Measurements from ENCODE around the gene UPK3B. TPM values are rescaled to one million over a fixed set of nuclear protein-coding genes. Genes with fewer than 3 reads are reported as not detected.
"Not testable (repeated sequence)": the region's sequence is repeated elsewhere in the genome, so short reads cannot be mapped to it uniquely, and the experiment has no call there.

The UPK3B gene
- total RNA-seq, 1 donor from 2014 or later: 0.54 TPM

DNA sequence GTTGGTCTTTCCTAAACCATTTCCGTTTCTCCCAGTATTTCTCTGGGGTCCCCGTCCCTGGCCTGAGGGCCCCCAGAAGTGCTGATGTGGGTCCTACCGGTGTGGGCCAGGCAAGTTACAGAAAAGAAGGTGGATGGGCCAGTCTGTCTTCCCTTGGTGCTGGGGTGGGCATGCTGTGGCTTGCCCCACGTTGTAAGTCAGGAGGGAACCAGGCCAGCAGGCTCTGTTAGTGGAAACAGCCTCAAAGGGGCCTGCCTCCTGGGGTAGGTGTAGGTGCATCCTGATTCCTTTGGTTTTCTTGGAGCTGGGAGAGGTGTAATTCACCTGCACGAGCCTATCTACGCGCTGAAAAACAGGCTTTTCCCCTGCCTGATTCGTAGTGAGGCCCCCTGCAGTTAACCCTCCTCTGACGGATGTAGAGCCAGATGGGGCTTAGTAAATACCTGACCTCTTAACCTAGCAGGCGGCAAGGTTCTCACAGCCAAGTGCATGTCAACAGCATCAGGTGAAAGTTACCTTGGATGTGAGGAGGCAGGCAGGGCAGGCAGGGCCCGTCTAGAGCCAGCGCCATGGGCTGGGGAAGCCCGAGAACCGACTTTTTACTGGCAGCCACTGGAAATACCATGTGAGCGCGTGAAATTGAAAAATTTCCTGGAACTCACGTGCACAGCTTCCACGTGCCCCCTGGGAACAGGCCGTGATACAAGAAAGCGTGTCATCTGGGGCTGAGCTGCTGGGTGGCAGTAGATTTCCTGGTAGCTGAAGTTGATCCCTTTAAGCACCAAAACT is 24.3 kb upstream of the UPK3B start:
- ATAC-seq: peak; percentile 66
- DNase-seq (ENCODE audit: missing footprints); intact Hi-C loops (cut with DNase I): not testable (repeated sequence)

DNA sequence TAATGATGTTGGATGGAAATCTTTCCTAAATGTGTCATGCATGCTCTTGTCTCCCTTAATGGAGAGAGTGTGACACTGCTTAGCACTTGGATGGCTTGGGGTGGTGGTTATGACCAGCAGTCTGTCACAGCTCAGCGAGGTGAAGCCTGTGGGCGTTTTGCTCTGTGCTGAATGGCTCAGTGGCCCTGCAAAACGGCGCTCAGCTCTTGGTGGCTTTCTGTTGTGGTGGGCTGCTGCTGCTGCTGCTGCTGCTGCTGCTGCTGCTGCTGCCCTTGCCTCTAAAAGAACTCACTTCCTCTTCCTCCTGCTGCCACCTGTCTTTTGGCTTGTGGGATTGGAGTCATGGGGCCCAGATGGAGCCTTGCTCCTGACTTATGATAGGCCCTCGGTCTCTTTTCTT is 23.7 kb upstream of the UPK3B start:
- DNase-seq (ENCODE audit: missing footprints); intact Hi-C loops (cut with DNase I); ATAC-seq: not testable (repeated sequence)

DNA sequence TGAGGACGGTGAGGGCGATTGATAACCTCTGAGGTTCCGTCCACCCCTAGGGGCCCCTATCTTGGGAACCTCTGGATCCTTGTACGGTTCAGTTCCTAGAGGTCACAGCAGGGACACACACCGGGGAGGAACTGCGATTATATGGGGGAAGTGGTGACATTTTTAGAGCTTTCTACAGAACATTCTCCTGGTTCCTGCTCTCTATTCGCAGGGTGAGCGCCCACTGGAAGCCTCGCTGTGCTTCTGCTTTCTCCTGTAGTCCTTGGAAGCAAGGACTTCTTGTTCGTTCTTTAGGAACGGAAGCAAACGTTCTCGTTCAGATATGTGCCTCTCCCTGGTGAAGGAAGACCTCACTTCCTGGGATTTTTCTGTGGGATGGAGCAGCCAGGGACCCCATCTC is 22.4 kb upstream of the UPK3B start:
- intact Hi-C loops (cut with DNase I); DNase-seq (ENCODE audit: missing footprints): not testable (repeated sequence)
- ATAC-seq: peak; percentile 29

DNA sequence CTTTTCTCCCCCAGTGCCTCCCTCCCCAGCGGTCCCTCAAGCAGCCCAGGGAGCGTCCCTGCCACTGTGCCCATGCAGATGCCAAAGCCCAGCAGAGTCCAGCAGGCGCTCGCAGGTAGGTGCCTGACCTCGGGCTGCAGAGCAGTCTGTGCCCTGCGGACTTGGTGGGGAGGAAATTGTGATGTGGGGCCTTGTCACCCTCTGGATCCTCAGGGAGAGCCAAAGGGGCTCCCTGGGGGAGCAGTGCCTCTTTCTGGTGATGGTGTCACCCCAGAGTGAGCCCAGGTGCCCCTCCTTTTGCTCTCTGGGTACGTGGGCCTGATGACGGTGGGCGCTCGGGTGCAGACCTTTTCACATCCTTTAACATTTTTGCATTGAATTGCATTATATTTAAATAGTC is 18.2 kb upstream of the UPK3B start:
- DNase-seq (ENCODE audit: missing footprints); ATAC-seq: not testable (repeated sequence)
- intact Hi-C loops (cut with DNase I): loop anchor here (10.0 kb wide), 1 partner anchor 503 kb away; no protein-coding TSS in a partner anchor

DNA sequence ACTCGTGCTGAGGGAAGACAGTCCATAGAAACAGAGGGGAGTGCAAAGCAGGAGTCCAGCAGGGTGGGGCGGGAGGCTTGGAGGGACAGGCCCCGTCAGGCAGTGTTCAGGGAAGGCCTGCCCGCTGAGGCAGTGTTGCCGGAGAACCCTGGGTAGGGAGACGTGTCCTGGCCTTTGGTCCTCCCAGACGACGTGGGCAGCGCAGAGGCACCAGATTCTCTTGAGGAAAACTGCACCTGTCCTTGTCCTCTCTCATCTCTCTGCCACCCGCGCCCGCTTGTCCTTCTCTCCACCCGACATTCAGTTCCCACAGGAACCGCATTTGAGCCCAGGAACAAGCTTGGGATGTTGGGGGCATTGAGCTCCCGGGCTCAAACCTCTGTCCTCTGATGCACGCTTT is 14.6 kb upstream of the UPK3B start:
- intact Hi-C loops (cut with DNase I): loop anchor here (10.0 kb wide), 1 partner anchor 499 kb away; no protein-coding TSS in a partner anchor
- ATAC-seq: not testable (repeated sequence)
- DNase-seq (ENCODE audit: missing footprints): peak; percentile 60

DNA sequence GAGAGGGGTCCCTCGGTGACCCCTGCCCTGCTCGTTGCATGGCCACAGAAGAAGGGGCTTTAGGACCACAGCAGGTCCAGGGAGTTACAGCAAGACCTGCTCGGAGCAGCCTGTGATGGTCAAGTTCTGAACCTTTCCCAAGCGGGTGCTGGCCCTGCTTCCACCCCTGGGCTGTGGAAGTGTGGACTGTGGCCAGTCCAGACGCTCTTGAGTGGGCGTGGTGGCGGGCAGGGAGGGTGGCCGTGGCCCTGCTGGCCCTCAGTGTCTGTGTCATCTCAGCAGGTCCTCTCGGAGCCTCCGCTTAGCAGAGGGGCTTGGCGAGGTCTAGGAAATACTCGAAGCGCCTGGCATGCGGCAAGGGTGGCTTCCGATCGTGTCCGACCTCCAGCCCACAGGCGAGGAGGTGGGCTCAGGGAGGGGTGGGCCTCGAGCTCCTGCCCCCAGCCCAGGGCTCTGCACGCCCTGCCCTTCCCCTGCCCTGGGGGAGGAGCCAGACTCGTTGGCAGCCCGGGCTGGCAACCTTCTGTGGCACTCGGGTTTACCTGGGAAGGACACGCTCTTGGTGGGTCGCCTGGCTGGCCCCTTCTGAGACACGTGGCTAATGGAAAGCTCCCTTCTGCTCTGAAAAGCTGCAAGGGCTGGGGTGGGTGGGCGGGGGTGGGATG is 12.3 kb upstream of the UPK3B start:
- intact Hi-C loops (cut with DNase I): loop anchor here (10.0 kb wide), 1 partner anchor 497 kb away; no protein-coding TSS in a partner anchor
- not testable (repeated sequence) for ATAC-seq; DNase-seq (ENCODE audit: missing footprints)

DNA sequence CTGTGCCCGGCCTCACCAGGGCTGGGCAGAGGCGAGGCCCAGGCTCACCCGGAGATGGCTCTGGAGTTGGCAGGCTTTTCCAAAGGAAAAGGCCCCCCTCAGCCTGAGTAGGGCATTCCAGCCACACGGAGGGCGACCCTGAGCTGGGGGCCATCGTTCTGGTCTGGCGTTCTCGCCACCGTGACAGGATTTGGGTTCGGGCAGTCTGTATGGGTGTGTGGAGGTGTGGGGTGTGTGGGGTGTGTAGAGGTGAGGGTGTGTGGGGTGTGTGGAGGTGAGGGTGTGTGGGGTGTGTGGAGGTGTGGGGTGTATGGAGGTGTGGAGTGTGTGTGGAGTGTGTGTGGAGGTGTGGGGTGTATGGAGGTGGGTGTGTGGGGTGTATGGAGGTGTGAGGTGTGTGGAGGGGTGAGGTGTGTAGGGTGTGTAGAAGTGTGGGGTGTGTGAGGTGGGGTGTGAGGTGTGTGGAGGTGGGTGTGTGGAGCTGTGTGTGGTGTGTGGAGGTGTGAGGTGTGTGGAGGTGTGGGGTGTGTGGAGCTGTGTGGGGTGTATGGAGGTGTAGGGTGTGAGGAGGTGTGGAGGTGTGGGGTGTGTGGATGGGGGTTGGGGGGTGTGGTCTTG is 11.7 kb upstream of the UPK3B start:
- not testable (repeated sequence) for ATAC-seq; DNase-seq (ENCODE audit: missing footprints)
- intact Hi-C loops (cut with DNase I): loop anchor here (10.0 kb wide), 1 partner anchor 496 kb away; no protein-coding TSS in a partner anchor

DNA sequence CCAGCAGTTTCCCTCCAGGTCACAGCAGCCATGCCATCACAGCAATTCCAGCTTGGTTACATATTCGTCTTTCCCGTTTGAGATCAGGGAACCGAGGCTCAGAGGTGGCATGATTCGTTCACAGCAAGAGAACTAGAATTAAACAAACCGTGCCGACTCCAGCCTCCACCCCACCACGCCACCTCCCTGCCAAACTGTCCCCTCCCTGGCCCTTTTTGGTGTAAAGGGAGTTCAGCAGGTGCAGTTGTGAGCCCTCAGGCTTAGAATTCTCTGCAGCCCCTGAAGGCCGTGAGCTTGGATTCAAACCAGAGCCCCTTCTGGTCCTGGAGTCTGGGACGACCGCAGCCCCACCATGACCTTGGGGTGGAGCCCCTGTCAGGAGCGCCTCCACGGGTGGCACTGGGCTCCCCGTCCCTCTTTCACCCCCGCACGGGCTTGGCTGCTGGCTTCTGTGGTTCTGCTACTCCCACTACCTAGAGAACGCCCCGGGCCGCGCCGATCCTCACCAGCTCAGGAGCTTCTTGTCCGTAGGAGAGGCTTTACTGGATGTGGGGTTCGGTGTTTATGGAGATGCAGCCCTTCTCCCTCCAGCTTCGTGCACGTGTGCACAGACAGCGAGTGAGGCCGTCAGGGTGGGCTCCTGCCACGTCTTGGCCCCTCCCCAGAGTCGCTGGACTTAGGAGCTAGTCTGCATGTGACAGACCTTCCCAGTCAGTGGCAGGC is 11.0 kb upstream of the UPK3B start:
- not testable (repeated sequence) for DNase-seq (ENCODE audit: missing footprints); ATAC-seq
- intact Hi-C loops (cut with DNase I): loop anchor here (10.0 kb wide), 1 partner anchor 495 kb away; no protein-coding TSS in a partner anchor

DNA sequence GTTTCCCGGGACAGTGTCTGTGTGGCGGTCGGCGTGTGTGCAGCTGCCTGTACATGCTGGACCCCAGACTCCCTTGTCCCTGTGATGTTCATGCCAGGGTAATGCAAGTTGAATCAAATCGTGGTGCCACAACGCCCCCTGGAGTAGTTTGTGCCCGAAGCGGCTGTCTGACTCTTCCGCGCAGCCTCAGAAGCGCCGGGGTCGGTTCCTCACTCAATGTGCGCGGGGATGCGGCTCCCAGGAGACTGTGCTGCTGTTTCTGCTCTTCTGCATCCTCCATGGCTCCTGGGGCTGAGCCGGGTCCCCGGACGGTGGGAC is 10.5 kb upstream of the UPK3B start:
- intact Hi-C loops (cut with DNase I): loop anchor here (10.0 kb wide), 1 partner anchor 495 kb away; no protein-coding TSS in a partner anchor
- ATAC-seq: peak; percentile 36
- DNase-seq (ENCODE audit: missing footprints): not testable (repeated sequence)

DNA sequence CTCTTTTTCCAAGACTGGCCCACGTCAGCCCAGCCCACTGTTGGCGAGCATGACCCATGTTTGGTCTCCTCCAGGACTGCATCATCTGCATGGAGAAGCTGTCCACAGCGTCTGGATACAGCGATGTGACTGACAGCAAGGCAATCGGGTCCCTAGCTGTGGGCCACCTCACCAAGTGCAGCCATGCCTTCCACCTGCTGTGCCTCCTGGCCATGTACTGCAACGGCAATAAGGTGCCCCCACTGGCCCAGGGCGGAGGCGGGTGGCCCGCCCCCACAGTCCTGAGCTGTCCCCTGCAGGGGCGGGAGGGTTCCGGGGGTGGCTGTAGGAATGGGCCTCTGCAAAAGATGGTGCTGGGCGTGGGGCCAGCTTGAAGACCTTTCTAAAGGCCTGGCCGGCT is 8.1 kb upstream of the UPK3B start:
- DNase-seq (ENCODE audit: missing footprints); ATAC-seq; intact Hi-C loops (cut with DNase I): not testable (repeated sequence)

DNA sequence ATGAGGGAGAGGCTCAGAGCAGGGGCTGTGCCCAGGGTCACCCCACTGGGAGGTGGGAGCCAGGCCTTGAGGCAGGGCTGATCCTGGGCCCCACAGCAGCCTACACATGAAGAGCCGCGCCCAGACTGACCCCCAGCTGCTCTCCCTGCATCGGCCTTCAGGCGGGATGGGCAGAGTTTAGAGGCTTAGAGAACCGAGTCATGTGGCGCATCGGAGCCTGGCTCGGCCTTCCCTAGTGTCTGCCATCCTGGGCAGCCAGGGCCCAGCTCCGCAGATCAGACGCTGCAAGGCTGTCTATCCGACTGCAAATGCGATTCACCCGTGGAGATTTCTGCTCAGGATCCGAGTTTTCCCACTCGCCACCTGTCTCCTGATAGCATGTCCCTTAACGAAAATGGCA is 7.5 kb upstream of the UPK3B start:
- intact Hi-C loops (cut with DNase I): not testable (repeated sequence)

DNA sequence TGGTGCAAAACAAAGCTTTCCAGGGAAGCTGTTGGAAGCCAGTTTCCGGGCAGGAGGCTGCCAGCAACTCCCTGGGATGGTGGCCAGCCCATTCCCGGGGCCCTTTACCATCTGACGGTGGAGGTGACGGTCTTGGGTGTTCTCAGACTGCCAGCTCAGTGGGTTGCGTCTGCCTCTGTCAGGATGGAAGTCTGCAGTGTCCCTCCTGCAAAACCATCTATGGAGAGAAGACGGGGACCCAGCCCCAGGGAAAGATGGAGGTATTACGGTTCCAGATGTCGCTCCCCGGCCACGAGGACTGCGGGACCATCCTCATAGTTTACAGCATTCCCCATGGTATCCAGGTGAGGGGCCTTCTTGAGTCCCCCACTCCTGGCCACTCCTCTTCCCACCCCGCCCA is 7.1 kb upstream of the UPK3B start:
- intact Hi-C loops (cut with DNase I); DNase-seq (ENCODE audit: missing footprints); ATAC-seq: not testable (repeated sequence)

More for the DNA sequence above, 7.5 kb upstream of the UPK3B start:
- DNase-seq (ENCODE audit: missing footprints): peak; percentile 50
- not testable (repeated sequence) for ATAC-seq

DNA sequence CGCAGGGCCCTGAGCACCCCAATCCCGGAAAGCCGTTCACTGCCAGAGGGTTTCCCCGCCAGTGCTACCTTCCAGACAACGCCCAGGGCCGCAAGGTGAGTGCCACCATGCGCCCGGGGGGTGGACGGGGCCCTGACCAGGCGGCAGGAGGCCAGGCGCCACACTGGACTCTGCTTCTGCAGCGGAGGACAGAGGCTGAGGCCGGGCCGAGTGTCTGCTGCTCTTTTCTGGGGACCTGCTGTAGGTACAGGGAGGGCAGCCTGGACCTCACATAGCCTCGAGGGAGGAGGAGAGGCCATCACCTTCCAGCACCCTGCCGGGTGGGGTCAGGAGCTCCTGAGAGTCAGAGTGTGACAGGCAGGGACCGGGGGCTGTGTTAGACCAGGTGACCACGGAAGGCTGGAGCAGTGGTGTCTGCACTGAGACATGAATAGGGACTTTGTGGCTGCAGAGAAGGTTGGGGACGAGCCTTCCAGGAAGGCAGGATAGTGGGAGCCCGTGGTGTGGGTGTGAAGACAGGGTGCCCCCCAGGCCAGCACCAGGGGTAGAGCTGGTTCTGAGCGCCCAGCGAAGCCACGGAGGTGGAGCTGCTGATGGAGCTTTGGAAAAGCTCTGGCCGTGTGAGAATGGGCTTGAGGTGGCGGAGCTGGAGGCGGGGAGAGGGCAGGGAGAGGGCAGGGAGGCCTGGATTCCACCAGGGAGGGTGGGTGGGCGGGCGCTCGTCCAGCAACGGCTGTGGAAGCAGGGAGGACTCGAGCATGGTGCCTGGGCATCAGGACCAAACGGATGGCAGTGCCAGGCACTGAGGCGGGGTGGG is 5.8 kb upstream of the UPK3B start:
- ATAC-seq; DNase-seq (ENCODE audit: missing footprints); intact Hi-C loops (cut with DNase I): not testable (repeated sequence)

DNA sequence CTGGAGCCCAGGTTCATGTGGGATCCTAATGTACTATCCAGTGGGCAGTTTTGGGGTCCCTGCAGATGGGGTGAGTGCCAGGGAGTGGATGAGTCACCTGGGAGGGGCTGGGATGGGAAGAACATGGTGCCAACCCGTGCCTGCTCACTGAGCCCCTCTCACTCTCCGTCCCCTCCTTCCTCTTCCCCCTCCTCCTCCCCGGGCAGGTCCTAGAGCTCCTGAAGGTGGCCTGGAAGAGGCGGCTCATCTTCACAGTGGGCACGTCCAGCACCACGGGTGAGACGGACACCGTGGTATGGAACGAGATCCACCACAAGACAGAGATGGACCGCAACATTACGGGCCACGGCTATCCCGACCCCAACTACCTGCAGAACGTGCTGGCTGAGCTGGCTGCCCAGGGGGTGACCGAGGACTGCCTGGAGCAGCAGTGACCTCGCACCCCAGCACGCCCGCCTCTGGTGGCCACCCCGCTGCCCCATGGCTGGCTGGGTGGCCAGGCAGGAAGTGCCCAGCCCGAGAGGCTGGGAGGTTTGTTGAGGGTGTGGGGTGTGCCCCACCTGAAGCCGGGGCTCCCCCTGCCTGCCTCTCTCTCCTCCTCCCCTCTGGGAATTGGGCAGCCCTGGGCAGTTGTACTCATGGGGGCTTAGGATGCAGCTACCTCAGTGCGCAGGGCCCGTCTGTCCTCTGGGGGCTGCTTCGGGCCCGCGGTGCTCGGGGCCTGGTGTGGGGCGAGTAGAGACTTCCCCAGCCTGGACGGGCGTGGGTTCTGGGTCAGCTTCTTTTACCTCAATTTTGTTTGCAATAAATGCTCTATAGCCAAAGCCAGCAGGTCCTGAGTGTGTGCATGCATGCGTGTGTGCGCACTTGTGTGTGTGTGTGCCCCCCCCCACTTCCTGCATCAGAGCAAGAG is 4.9 kb upstream of the UPK3B start:
- ATAC-seq (peak; percentile 7), DNase-seq (ENCODE audit: missing footprints) (no peak)
- intact Hi-C loops (cut with DNase I): no loop called here

DNA sequence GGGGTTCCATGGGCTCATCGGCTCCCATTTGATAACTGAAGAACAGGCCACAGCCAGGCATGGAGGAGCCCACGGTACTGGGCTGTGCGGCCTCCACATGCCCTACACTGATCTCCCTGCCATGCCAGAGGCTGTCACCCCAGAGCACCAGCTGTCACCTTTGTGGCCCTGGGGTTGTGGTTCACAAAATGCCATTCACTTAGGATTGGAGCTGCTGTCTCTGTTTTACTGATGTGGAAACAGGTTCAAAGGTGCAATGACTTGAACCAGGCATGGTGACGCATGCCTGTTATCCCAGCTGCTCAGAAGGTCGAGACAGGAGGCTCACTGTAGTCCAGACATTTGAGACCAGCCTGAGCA is 4.3 kb upstream of the UPK3B start:
- ATAC-seq: no peak
- DNase-seq (ENCODE audit: missing footprints): no peak
- intact Hi-C loops (cut with DNase I): no loop called here

DNA sequence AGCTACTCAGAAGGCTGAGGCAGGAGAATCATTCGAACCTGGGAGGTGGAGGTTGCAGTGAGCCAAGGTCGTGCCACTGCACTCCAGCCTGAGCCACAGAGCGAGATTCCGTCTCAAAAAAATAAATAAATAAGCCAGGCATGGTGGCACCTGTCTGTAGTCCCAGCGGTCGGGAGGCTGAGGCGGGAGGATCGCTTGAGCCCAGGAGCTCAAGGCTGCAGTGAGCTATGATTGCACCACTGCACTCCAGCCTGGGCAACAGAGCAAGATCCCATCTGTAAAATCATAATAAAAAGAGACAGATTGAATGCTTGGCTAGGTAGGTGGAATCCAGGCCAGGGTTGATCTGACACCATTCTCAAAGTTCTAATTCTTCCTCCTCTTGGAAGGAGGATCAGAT is 3.7 kb upstream of the UPK3B start:
- intact Hi-C loops (cut with DNase I); DNase-seq (ENCODE audit: missing footprints): not testable (repeated sequence)

More for the DNA sequence above, 3.7 kb upstream of the UPK3B start:
- ATAC-seq: not testable (repeated sequence)

All from Right ventricle myocardium inferior (tissue), 1 donor.